GM10266 (cell line): Measurements from ENCODE around the gene LITAF.

Experiments used
- DNase-seq: peaks from one replicate; pipeline ENCODE4 v3.0.0; 2012; ENCODE audit errors: extremely low spot score
- CTCF ChIP-seq: IDR thresholded peaks from 2 replicates; pipeline ENCODE4 v1.5.1; 2012; ENCODE audit warnings: mild to moderate bottlenecking, low read depth; ENCODE audit not compliant: control insufficient read depth, insufficient read depth; ENCODE audit errors: missing control alignments

LITAF gene

GRCh38 chr16:11632455-11632939 lies 45.8 kb upstream of the LITAF start:
- TF ChIP-seq CTCF = no peak
- DNase-seq = no peak

DNA sequence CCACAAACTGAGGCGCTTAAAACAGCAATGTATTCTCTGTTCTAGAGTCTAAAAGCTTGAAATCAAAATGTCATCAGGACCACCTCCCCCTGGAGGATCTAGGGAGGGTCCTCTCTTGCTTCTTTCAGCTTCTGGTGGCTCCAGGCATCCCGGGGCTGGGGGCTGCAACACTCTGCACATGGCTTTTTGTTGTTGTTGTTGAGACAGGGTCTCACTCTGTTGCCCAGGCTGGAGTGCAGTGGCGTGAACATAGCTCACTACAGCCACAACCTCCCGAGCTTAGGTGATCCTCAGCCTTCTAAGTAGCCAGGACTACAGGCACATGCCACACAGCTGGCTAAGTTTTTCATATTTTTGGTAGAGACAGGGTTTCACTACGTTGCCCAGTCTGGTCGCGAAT lies 44.5 kb upstream of the LITAF start:
- DNase-seq = no peak
- no peak for TF ChIP-seq CTCF

- no peak for TF ChIP-seq CTCF
- no peak for DNase-seq
Observed at GRCh38 chr16:11630768-11631056, 44.0 kb upstream of the LITAF start.

GRCh38 chr16:11630046-11630767 lies 43.5 kb upstream of the LITAF start:
- TF ChIP-seq CTCF = no peak
- DNase-seq = no peak

DNA sequence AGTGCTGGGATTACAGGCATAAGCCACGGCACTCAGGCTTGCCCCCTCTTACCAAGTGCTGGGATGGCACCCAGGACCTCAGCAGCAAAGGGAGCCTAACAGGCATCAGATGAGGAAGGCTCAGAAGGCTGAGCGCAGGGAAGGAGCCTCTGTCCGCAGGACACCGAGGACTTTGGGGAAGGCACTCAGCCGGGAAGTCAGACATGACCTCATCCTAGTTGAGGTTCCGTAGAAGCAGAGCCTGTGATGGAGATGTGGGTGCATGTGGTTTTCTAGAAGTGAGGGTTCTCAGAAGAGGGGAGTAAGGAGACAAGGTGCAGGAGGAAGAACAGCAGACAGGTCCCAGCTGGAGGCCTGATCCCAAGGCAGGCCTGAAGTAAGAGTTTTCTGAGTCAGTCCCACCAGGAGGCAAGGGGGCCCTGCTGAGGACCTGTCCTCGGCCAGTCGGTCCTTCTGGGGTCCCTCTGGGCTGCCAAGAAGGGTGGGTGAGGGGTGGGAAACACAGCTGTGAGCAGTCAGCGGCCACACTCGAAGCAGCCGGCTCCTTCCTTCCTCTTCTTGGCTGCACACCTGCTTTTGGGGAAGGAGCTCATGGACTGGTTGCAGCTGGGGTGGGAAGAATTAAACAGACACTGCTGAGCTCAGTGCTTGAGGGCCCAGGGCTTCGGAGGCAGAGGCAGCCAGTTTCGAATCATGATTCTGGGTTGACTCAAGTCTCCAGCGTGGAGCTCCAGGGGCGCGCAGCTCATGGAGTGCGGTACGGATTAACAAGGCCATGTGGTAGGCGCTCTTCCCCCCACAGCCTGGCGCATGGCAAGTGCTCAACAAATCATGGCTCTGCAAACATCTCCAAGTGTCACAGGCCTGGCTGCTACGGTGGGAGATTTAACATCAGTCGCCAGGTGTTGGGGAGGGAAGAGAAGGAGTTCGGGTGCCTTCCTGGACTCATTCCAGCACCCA lies 42.6 kb upstream of the LITAF start:
- TF ChIP-seq CTCF = no peak
- DNase-seq = no peak

DNA sequence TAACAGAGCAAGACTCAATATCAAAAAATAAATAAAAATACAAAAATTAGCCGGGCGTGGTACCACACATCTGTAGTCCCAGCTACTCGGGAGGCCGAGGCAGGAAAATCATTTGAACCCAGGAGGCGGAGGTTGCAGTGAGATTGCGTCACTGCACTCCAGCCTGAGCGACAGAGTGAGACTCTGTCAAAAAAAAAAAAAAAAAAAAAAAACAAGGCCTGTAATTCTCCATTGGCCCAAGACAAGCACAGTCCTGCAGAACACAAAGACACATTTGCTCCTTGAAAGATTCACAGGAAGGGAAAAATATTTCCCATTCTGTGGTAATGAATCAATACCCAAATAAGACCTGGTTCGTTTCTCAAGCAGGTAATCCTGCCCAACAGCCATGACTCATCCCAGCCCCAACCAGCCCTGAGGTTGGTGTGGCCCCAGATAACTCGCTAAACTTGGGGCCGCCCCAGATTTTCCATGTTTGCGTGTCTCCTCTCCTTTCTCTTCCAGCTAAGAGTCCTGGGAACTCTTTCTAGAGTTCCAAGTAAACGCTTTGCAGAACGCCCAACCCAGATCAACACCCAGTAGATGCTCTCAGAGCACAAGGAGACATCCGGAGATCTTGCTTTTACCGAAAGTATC lies 41.2 kb upstream of the LITAF start:
- TF ChIP-seq CTCF = no peak
- no peak for DNase-seq
